K562 (cell line): ENCODE results near the gene PRKCSH. TPM values are rescaled to one million over a fixed set of nuclear protein-coding genes. Genes with fewer than 3 reads are reported as not detected.

ENCODE experiments used
- BCLAF1 ChIP-seq, 2 experiments: fragments of 450-650 bp in 1 of 2; IDR thresholded peaks; 2 replicates each; pipeline ENCODE4 v1.6.1; 2011 to 2017; ENCODE audit warnings: low read depth in 2 of 2, antibody characterized with exemption in 1 of 2, borderline replicate concordance in 1 of 2, low read length in 1 of 2, mild to moderate bottlenecking in 1 of 2, mixed read lengths in 1 of 2; ENCODE audit not compliant: control insufficient read depth in 1 of 2
- FOXJ3 ChIP-seq: sonication (generic); formaldehyde crosslinking; IDR thresholded peaks from 2 replicates; pipeline ENCODE4 v1.4.0; 2020; ENCODE audit warnings: mild to moderate bottlenecking, missing genetic modification reagents
- FOXO4 ChIP-seq: fragments of 450-650 bp; formaldehyde crosslinking; IDR thresholded peaks from 2 replicates; pipeline ENCODE4 v1.4.0; 2020; ENCODE audit warnings: mild to moderate bottlenecking, moderate library complexity
- KAT2B ChIP-seq: IDR thresholded peaks from one replicate; pipeline ENCODE4 v1.6.1; 2012; ENCODE audit warnings: low read depth, mild to moderate bottlenecking, control low read depth, inconsistent platforms, low read length, moderate library complexity
- MAFK ChIP-seq: IDR thresholded peaks from 2 replicates; pipeline ENCODE4 v1.6.1; 2011; ENCODE audit warnings: low read length, improper control_type of control experiment
- MXD1 ChIP-seq: fragments of 250-450 bp; sonication (Bioruptor Pico); IDR thresholded peaks from 2 replicates; pipeline ENCODE4 v1.8.0; 2021; ENCODE audit warnings: borderline replicate concordance, mild to moderate bottlenecking, moderate library complexity; ENCODE audit not compliant: poor library complexity, severe bottlenecking
- NR2F6 ChIP-seq: fragments of 450-650 bp; formaldehyde crosslinking; IDR thresholded peaks from 2 replicates; pipeline ENCODE4 v1.4.0; 2020; ENCODE audit warnings: mild to moderate bottlenecking
- ZNF280A ChIP-seq: fragments of 450-650 bp; IDR thresholded peaks from 2 replicates; pipeline ENCODE4 v1.6.1; 2018; ENCODE audit warnings: mild to moderate bottlenecking, low read depth; ENCODE audit not compliant: partially characterized antibody
- polyA plus RNA-seq, 8 experiments: library from polyadenylated mRNA; depleted of rRNA in 4 of 8; stranded (reverse) in 5 of 8; unstranded in 3 of 8; fragments of >200 nt; fragmentation: Nextera tagmentation in 2 of 8; fragmentation: Illumina TruSeq in 1 of 8; extraction: Ambion mirVana in 2 of 8; extraction: Trizol in 1 of 8; gene quantifications; 2 replicates each; pipeline versions ENCODE4 v1.2.1 to v1.2.3, GENCODE V29; 2011 to 2014; ENCODE audit warnings: inconsistent platforms in 1 of 8, missing spikeins in 1 of 8
- total RNA-seq, 7 experiments: library from RNA; depleted of rRNA in 6 of 7; stranded (reverse); fragments of >200 nt in 6 of 7; fragmentation: Illumina TruSeq in 2 of 7; extraction: Trizol in 2 of 7; gene quantifications; 2 replicates each; pipeline versions ENCODE4 v1.2.1 to v1.2.3, GENCODE V29; 2011 to 2021; ENCODE audit warnings: low replicate concordance in 1 of 7
- TF ChIP-seq, protein P1 (sequence below): fragments of 450-650 bp; formaldehyde crosslinking; IDR thresholded peaks from 2 replicates; pipeline ENCODE4 v1.4.0; 2020; ENCODE audit warnings: mild to moderate bottlenecking
- TF ChIP-seq, protein P2 (sequence below): fragments of 250-450 bp; sonication (Bioruptor Pico); IDR thresholded peaks from 2 replicates; pipeline ENCODE4 v1.8.0; 2021; ENCODE audit warnings: mild to moderate bottlenecking, moderate library complexity
- TF ChIP-seq, protein P3 (sequence below), 2 experiments: fragments of 250-450 bp in 1 of 2; fragments of 450-650 bp in 1 of 2; sonication (Bioruptor Pico) in 1 of 2; IDR thresholded peaks; 2 replicates each; pipeline versions ENCODE4 v1.6.1 to v1.8.0; 2016 to 2021; ENCODE audit warnings: mild to moderate bottlenecking in 2 of 2, moderate library complexity in 2 of 2, missing compliant biosample characterization in 1 of 2, missing genetic modification characterization in 1 of 2

PRKCSH gene
- total and polyA plus RNA-seq, 9 of the 15 experiments (the other 6 are each of a cell fraction or from before 2014, with no cell fraction given) = 2.3 to 297 (median 48.1) TPM

GRCh38 chr19:11482384-11483050 lies 47.1 kb downstream of the PRKCSH start (continued):
- TF ChIP-seq BCLAF1 (IDR thresholded peaks at IDR 0.05; ENCODE audit: borderline replicate concordance in 1 of 2, control insufficient read depth in 1 of 2, low read depth in 2 of 2, low read length in 1 of 2) (no peak; a peak in 1 of 4 replicates), FOXJ3 (CRISPR knock-in tag) (no peak), ZNF280A (no peak), MXD1 (peak; percentile 75), KAT2B (no peak), NR2F6 (CRISPR knock-in tag) (no peak), MAFK (no peak), FOXO4 (CRISPR knock-in tag) (no peak)
- TF ChIP-seq, protein P1, sequence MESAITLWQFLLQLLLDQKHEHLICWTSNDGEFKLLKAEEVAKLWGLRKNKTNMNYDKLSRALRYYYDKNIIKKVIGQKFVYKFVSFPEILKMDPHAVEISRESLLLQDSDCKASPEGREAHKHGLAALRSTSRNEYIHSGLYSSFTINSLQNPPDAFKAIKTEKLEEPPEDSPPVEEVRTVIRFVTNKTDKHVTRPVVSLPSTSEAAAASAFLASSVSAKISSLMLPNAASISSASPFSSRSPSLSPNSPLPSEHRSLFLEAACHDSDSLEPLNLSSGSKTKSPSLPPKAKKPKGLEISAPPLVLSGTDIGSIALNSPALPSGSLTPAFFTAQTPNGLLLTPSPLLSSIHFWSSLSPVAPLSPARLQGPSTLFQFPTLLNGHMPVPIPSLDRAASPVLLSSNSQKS (CRISPR knock-in tag) = no peak
- TF ChIP-seq, protein P2, sequence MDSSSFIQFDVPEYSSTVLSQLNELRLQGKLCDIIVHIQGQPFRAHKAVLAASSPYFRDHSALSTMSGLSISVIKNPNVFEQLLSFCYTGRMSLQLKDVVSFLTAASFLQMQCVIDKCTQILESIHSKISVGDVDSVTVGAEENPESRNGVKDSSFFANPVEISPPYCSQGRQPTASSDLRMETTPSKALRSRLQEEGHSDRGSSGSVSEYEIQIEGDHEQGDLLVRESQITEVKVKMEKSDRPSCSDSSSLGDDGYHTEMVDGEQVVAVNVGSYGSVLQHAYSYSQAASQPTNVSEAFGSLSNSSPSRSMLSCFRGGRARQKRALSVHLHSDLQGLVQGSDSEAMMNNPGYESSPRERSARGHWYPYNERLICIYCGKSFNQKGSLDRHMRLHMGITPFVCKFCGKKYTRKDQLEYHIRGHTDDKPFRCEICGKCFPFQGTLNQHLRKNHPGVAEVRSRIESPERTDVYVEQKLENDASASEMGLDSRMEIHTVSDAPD (CRISPR knock-in tag) = no peak
- TF ChIP-seq, protein P3, sequence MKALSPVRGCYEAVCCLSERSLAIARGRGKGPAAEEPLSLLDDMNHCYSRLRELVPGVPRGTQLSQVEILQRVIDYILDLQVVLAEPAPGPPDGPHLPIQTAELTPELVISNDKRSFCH (CRISPR knock-in tag; IDR thresholded peaks at IDR 0.05) = no peak
- TF ChIP-seq, protein P3 (tag; IDR thresholded peaks at IDR 0.05) = peak; percentile 80
